HG02678 (cell line): ENCODE data around the gene LMBR1L.

ENCODE experiments used
- ATAC-seq: cut with Tn5 transposase; IDR thresholded peaks from one replicate; pipeline ENCODE4 v1.9.1; 2021; ENCODE audit warnings: mild to moderate bottlenecking, moderate library complexity; ENCODE audit not compliant: unreplicated experiment

LMBR1L gene

GRCh38 chr12:49054524-49054923, 56.1 kb downstream of the LMBR1L start:
- ATAC-seq, result no peak

- ATAC-seq, result no peak
Observed at GRCh38 chr12:49054096-49054495, 56.6 kb downstream of the LMBR1L start.

GRCh38 chr12:49052451-49053208, 58.0 kb downstream of the LMBR1L start:
- no peak for ATAC-seq

- ATAC-seq, result no peak
Observed at GRCh38 chr12:49051777-49052438, 58.7 kb downstream of the LMBR1L start.

GRCh38 chr12:49051373-49051764, 59.3 kb downstream of the LMBR1L start:
- ATAC-seq, result no peak

GRCh38 chr12:49050507-49051372, 59.9 kb downstream of the LMBR1L start:
- no peak for ATAC-seq

GRCh38 chr12:49049566-49050224, 61.0 kb downstream of the LMBR1L start:
- no peak for ATAC-seq

GRCh38 chr12:49048953-49049352, 61.7 kb downstream of the LMBR1L start:
- no peak for ATAC-seq
